Muscle of leg (tissue), 11 donors: ENCODE measurements around the gene ZMYND11. TPM values are rescaled to one million over a fixed set of nuclear protein-coding genes. Genes with fewer than 3 reads are reported as not detected.

ENCODE experiments used
- DNase-seq: peaks from one replicate; pipeline ENCODE4 v3.0.0; 2013
- H3K27ac ChIP-seq: one replicate; pipeline ENCODE4 v1.5.1; 2013; ENCODE audit warnings: mild to moderate bottlenecking, low read length, control low read depth
- H3K27me3 ChIP-seq: one replicate; pipeline ENCODE4 v1.6.1; 2013; ENCODE audit warnings: low read length; ENCODE audit not compliant: control insufficient read depth, insufficient read depth
- H3K36me3 ChIP-seq: one replicate; pipeline ENCODE4 v1.6.1; 2013; ENCODE audit warnings: low read length; ENCODE audit not compliant: control insufficient read depth, insufficient read depth
- H3K4me1 ChIP-seq: one replicate; pipeline ENCODE4 v1.6.1; 2013; ENCODE audit warnings: low read length; ENCODE audit not compliant: control insufficient read depth, insufficient read depth
- H3K4me3 ChIP-seq: one replicate; pipeline ENCODE4 v1.5.1; 2013; ENCODE audit warnings: low read length, control low read depth
- H3K9me3 ChIP-seq: replicated peaks from 2 replicates; pipeline ENCODE4 v1.6.1; 2013; ENCODE audit warnings: low read depth, low read length; ENCODE audit not compliant: control insufficient read depth
- WGBS: methylation state at CpG from one replicate; pipeline ENCODE4 v1.1.5; 2013; ENCODE audit warnings: missing lambda C conversion rate; ENCODE audit not compliant: insufficient coverage; 5-methylcytosine and 5-hydroxymethylcytosine counted together
- polyA plus RNA-seq, 8 donors: library from polyadenylated mRNA; unstranded; fragments of 120-200 nt; gene quantifications; one replicate each; pipeline versions ENCODE4 v1.2.1 to v1.2.3, GENCODE V29; 2013; ENCODE audit warnings: inconsistent platforms in 1 of 8, low replicate concordance in 1 of 8; ENCODE audit not compliant: insufficient read length in 8 of 8, insufficient read depth in 1 of 8
- total RNA-seq: library from RNA; stranded (reverse); fragments of 120-200 nt; gene quantifications from one replicate; pipeline ENCODE4 v1.2.4, GENCODE V29; 2013

Gene ZMYND11
- total and polyA plus RNA-seq, 9 donors: 45.5 to 67.4 (median 57.1) TPM

DNA sequence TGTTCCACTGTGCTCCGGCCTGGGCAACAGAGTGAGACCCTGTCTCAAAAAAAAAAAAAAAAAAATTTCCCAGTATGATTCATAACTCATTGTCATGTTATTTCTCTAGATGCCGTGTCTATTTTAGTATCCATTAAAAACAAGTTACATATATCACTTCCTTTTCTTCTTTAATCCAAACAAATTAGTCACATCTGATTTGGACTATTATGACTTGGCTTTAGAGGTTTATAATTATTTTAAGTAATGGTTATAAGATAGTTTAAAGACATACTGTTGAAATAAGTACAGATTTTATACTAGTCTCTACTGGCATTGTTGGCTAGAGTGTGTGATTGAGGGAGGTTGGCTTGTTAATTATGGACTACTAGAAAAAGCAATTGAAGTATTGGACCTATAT, 53.3 kb downstream of the ZMYND11 start:
- Histone ChIP-seq H3K4me3 (no peak overlapping the region), H3K4me1 (no peaks in the 10 kb centered on the region), H3K36me3 (peaks cover 10% of the 10 kb centered on the region), H3K9me3 (peaks cover 13% of the 10 kb centered on the region), H3K27ac (no peak overlapping the region), H3K27me3 (no peaks in the 10 kb centered on the region)
- WGBS: no CpG with 5 or more reads among the region's 2 CpGs
- no peak for DNase-seq

DNA sequence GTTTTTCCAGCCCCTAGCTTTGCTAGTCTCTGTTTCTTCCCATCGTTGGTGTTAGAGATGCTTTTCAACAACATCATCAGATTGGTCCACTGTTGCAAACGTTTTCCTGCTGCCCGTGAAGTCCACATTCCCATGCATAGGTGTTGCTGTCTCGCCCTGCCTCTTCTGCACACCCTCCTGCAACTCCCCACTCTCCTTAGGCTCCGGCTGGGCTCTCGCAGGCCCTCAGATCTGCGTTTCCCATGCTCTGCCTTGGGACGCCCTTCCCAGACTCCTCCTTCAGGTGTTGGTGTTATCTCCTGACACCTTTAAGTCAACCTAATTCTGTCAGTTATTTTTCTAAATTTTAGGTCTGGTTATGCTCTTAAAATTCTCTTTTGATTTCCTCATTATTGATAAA, 55.0 kb downstream of the ZMYND11 start:
- Histone ChIP-seq H3K4me1 (no peaks in the 10 kb centered on the region), H3K9me3 (peaks cover under 1% of the 10 kb centered on the region), H3K4me3 (no peak overlapping the region), H3K27me3 (no peaks in the 10 kb centered on the region), H3K27ac (no peak overlapping the region), H3K36me3 (peaks cover 4% of the 10 kb centered on the region)
- no peak for DNase-seq
- WGBS: 78% methylated on average over 4 of the region's 8 CpGs

DNA sequence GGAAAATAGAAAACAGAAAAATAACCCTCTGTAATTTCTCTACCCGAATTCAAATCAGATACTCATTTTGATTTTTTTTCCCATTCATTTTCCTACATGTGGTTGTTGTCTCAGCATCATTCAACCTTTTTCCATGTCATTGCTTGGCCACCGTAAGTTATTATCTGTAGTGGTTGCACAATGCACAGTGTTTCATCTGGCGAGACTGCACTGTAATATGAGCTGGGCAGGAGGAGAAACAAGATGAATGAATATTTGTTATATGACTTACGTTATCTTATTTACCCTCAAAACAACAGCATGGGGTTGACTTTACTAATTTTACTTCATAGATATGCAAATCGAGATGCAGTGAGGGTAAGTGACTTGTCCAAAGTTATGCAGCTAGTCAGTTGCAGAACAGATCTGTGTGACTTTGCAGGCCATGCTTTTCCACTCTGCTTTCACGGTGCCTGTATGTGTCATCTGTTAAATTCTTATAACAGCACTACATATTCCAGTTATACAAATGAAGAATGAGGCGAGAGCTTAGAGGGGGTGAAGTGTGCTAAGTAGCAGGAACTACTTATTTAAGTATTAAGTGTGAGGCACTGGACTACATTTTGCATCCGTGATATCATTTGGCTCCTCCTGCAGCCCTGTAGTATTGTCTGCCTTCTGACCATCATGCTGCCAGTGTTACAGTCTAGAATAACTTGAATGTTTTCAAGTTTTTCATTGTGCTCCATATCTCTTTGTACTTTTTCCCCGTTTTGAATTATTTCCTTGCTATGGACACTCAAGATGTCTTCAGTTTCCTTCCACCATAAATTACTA, 56.7 kb downstream of the ZMYND11 start:
- DNase-seq: no peak
- peaks cover 4% of the 10 kb centered on the region for H3K36me3 ChIP-seq
- H3K4me3 ChIP-seq: no peak overlapping the region
- H3K27ac ChIP-seq: no peak overlapping the region
- WGBS: 82% methylated on average over 2 of the region's 9 CpGs
- no peaks in the 10 kb centered on the region for H3K27me3 ChIP-seq
- H3K9me3 ChIP-seq: no peaks in the 10 kb centered on the region
- no peaks in the 10 kb centered on the region for H3K4me1 ChIP-seq

DNA sequence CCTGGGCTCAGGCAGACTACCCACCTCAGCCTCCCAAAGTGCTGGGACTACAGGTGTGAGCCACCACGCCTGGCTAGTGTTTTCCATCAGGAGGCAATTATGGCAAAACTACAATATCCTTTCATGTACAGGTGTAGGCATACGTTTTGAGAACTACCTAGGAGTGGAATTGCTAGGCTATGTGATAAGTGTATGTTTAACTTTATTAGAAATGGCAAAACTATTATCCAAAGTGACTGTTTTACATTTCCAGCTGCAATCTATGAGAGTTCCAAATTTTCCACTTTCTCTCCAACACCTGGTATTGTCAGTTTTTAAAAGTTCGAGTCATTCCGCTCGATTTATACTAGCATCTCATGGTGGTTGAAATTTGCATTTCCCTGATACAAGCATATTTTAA, 59.0 kb downstream of the ZMYND11 start:
- Histone ChIP-seq H3K36me3 (peaks cover 4% of the 10 kb centered on the region), H3K4me3 (no peak overlapping the region), H3K9me3 (no peaks in the 10 kb centered on the region), H3K4me1 (no peaks in the 10 kb centered on the region), H3K27me3 (no peaks in the 10 kb centered on the region), H3K27ac (no peak overlapping the region)
- no CpG with 5 or more reads among the region's 5 CpGs for WGBS
- no peak for DNase-seq

DNA sequence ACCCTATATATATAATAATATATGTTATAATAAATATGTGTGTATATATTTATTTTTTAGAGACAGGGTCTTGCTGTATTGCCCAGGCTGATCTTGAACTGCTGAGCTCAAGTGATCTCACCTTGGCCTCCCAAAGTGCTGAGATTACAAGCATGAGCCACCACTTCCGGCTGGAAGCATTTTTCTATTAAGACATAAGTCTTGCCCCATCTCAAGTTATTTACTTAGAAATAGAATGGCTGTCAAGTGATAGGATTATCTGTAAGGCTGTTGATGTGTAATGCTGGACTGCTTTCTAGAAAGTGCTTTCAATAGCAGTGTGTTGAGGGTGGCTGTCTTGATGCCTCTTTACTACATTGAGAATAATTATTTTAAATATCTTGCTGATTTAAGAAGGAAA, 65.2 kb downstream of the ZMYND11 start:
- Histone ChIP-seq H3K27me3 (no peaks in the 10 kb centered on the region), H3K4me3 (no peak overlapping the region), H3K9me3 (no peaks in the 10 kb centered on the region), H3K27ac (no peak overlapping the region), H3K36me3 (no peaks in the 10 kb centered on the region), H3K4me1 (no peaks in the 10 kb centered on the region)
- no peak for DNase-seq
- WGBS: no CpG with 5 or more reads among the region's 1 CpG

DNA sequence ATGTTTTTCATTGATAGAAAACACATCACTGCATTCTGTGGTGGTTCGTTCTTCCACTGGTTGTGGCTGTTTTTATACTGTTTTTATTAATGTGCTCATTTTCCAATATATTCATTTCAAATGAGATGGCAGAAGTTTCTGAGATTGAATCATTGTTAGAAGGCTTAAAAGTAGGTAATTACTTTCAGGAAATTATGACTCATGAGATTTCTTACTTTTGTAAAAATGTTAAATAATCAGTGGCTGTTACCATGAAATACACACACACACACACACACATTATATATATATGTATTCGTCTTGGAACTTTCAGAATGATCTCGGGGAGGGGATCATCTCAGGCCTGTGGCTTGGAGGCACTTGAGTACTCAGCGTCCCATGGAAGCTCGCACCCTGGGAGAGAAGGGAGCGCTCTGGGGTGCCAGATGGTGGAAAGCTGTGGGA, 66.1 kb downstream of the ZMYND11 start:
- Histone ChIP-seq H3K4me3 (no peak overlapping the region), H3K27me3 (no peaks in the 10 kb centered on the region), H3K4me1 (no peaks in the 10 kb centered on the region), H3K9me3 (no peaks in the 10 kb centered on the region), H3K27ac (no peak overlapping the region), H3K36me3 (no peaks in the 10 kb centered on the region)
- DNase-seq: no peak
- WGBS: no CpG with 5 or more reads among the region's 6 CpGs

DNA sequence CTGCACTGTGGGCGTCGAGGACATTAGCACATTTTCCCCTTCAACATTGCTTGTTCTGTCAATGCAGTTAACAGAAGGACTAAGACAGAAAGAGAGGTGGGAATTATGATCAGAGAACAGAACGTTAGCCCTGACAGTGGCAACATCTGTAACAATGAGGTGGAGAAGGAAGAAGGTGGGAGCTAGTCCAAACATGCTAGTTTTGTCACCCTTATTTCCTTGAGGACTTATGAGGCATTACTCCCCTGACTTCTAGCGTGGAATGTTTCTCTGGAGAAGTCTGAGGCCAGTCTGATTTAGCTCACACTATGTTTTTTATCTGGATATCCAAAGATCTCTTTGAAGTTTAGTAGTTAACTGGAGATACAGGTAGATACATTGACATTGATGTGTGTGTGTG, 73.4 kb downstream of the ZMYND11 start:
- no peak overlapping the region for H3K27ac ChIP-seq
- 100% methylated on average over 2 of the region's 4 CpGs for WGBS
- no peaks in the 10 kb centered on the region for H3K9me3 ChIP-seq
- no peak overlapping the region for H3K4me3 ChIP-seq
- no peaks in the 10 kb centered on the region for H3K4me1 ChIP-seq
- H3K27me3 ChIP-seq: no peaks in the 10 kb centered on the region
- DNase-seq: no peak
- peaks cover 3% of the 10 kb centered on the region for H3K36me3 ChIP-seq

DNA sequence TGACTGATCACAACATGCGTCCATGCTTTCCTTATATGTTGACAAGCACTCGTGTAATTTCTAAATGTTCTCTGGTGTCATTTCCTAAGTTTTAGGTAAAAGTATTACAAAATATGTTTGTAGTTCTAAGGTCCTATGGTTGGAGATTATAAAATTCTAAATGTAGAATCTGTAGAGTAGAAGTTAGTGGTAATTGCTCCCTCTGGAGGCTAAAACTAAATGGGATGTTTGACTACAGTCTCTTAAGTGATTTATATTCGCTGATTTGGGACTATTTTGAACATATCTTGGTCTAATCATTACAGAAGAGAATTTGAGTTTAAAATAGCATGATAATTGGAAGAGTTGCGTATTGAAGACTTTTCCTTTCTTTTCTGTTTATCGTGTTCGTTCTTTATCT, 74.1 kb downstream of the ZMYND11 start:
- H3K36me3 ChIP-seq: peaks cover 3% of the 10 kb centered on the region
- 100% methylated on average over 1 of the region's 6 CpGs for WGBS
- H3K27ac ChIP-seq: no peak overlapping the region
- no peak for DNase-seq
- no peaks in the 10 kb centered on the region for H3K4me1 ChIP-seq
- no peaks in the 10 kb centered on the region for H3K9me3 ChIP-seq
- no peaks in the 10 kb centered on the region for H3K27me3 ChIP-seq
- no peak overlapping the region for H3K4me3 ChIP-seq

DNA sequence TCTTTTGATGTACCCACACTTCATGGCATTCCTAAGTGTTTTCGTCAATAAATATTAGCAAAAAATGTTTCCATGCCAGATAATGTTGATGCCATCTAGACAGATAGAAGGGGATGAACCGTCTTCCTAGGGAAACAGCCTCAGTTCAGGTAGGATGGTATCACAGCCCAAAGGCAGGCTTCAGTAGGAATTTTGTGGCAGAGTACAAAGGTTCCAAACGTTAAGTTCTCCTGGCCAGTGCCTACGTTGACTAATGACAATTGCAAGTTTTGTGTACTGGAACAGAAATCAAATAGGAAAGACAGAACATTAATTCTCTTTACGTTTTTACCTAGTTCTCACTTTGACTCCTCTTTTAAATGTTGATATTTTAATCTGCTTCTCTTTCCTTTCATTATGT, 75.0 kb downstream of the ZMYND11 start:
- Histone ChIP-seq H3K9me3 (no peaks in the 10 kb centered on the region), H3K4me1 (no peaks in the 10 kb centered on the region), H3K27me3 (no peaks in the 10 kb centered on the region), H3K36me3 (peaks cover 3% of the 10 kb centered on the region), H3K4me3 (no peak overlapping the region), H3K27ac (no peak overlapping the region)
- no peak for DNase-seq
- WGBS: 90% methylated on average over 3 of the region's 5 CpGs

DNA sequence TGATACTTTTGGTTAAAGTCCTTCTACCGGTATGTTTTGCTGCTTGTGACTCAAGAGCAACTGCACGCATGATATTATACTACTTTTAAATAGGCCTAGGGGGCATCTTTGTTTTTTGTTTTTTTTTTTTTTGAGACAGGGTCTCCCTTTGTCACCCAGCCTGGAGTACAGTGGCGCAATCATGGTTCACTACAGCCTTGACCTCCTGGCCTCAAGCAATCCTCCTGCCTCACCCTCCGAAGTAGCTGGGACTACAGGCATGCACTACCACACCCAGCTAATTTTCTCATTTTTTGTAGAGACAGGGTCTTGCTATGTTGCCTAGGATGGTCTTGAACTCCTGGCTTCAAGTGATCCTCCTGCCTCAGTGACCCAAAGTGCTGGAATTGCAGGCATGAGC, 80.2 kb downstream of the ZMYND11 start:
- 100% methylated on average over 1 of the region's 4 CpGs for WGBS
- Histone ChIP-seq H3K4me1 (no peaks in the 10 kb centered on the region), H3K27me3 (no peaks in the 10 kb centered on the region)

DNA sequence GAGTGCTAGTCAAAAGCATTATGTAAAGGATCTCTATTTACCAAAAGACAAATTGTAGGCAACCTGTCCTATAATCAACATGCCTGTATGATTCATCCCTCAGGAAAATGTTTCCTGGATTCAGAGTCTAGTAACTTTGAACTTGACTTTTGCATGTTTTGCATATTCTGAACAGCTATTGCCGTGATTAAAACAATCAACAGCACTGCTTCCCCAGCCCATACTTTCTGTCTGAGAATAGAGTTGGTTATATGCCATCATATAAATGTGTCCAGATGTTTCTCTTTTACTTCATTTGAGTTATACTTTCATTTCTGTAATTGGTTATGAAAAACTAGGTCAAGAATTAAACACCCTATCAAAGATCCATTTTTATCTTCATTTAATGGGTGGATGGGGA, 83.5 kb downstream of the ZMYND11 start:
- H3K4me3 ChIP-seq: no peak overlapping the region

More for the DNA sequence above, 80.2 kb downstream of the ZMYND11 start:
- no peaks in the 10 kb centered on the region for H3K9me3 ChIP-seq
- H3K36me3 ChIP-seq: no peaks in the 10 kb centered on the region
- no peak overlapping the region for H3K27ac ChIP-seq
- no peak for DNase-seq
- no peak overlapping the region for H3K4me3 ChIP-seq

More for the DNA sequence above, 83.5 kb downstream of the ZMYND11 start:
- no peaks in the 10 kb centered on the region for H3K4me1 ChIP-seq
- no peaks in the 10 kb centered on the region for H3K27me3 ChIP-seq
- no peaks in the 10 kb centered on the region for H3K9me3 ChIP-seq
- no CpG with 5 or more reads among the region's 1 CpG for WGBS
- no peaks in the 10 kb centered on the region for H3K36me3 ChIP-seq
- DNase-seq: peak; percentile 62
- H3K27ac ChIP-seq: no peak overlapping the region
